ACC112 (cell line): ENCODE results near the gene MYL3.
A peak's percentile ranks its signal among the peaks of the same experiment; 100 is the strongest.

Source experiments
- H2AFZ ChIP-seq: fragments of 200-600 bp; sonication (generic); one replicate; pipeline ENCODE4 v1.6.0; 2017; ENCODE audit warnings: antibody characterized with exemption, low read length; ENCODE audit not compliant: unreplicated experiment
- H3K27ac ChIP-seq: fragments of 200-600 bp; sonication (generic); 2 replicates; pipeline ENCODE4 v1.5.1; 2014; ENCODE audit warnings: low read depth, mild to moderate bottlenecking, antibody characterized with exemption, low read length, moderate library complexity
- H3K27me3 ChIP-seq: fragments of 200-600 bp; sonication (generic); 2 replicates; pipeline ENCODE4 v1.6.1; 2014; ENCODE audit warnings: mild to moderate bottlenecking, antibody characterized with exemption, low read length, moderate library complexity, mixed read lengths; ENCODE audit not compliant: insufficient read depth
- H3K36me3 ChIP-seq: fragments of 200-600 bp; sonication (generic); 2 replicates; pipeline ENCODE4 v1.6.1; 2016; ENCODE audit warnings: mild to moderate bottlenecking, antibody characterized with exemption, low read length, moderate library complexity, mixed read lengths; ENCODE audit not compliant: insufficient read depth
- H3K4me1 ChIP-seq: fragments of 200-600 bp; sonication (generic); one replicate; pipeline ENCODE4 v1.6.1; 2016; ENCODE audit warnings: low read length, mixed read lengths; ENCODE audit not compliant: insufficient read depth, unreplicated experiment, control insufficient read depth
- H3K4me3 ChIP-seq: fragments of 200-600 bp; sonication (generic); 2 replicates; pipeline ENCODE4 v1.5.1; 2014; ENCODE audit warnings: mild to moderate bottlenecking, low read depth, low read length
- H3K79me2 ChIP-seq: fragments of 200-600 bp; sonication (generic); one replicate; pipeline ENCODE4 v1.6.0; 2016; ENCODE audit warnings: low read length; ENCODE audit not compliant: control insufficient read depth, unreplicated experiment, insufficient read depth

MYL3 gene

GRCh38 chr3:46892285-46893145 lies 29.3 kb upstream of the MYL3 start:
- Histone ChIP-seq H3K36me3 (no peaks in the 10 kb centered on the region), H3K27me3 (peaks cover 4% of the 10 kb centered on the region; the same call in 1 of the 2 replicates), H2AFZ (peak overlapping the region; percentile 16), H3K4me1 (peaks cover 12% of the 10 kb centered on the region), H3K27ac (no peak overlapping the region), H3K79me2 (no peaks in the 10 kb centered on the region), H3K4me3 (peak overlapping the region; percentile 70)

DNA sequence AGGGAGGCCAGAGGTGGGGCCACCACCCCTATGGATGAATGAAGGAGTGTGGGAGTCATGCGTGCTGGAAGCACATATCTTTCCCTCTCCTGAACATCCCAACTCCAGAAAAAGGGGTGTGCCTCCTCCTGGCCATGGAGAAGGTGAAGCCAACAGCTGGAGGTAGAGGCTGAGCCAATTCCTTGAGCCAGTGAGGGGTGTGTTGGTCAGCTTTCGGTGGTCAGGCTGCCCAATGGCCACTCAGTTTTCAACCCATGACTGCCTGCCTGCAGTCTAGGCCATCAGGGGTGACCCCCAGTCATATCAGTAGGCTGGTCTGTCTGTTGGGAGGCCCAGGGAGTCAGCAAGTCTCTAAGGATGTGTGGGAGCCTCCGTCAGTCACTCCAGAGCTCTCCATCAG lies 27.9 kb upstream of the MYL3 start:
- no peak overlapping the region for H2AFZ ChIP-seq
- no peaks in the 10 kb centered on the region for H3K36me3 ChIP-seq
- H3K79me2 ChIP-seq = no peaks in the 10 kb centered on the region
- no peak overlapping the region for H3K27ac ChIP-seq
- peaks cover 4% of the 10 kb centered on the region; the same call in 1 of the 2 replicates for H3K27me3 ChIP-seq
- H3K4me1 ChIP-seq = peaks cover 12% of the 10 kb centered on the region
- no peak overlapping the region for H3K4me3 ChIP-seq

DNA sequence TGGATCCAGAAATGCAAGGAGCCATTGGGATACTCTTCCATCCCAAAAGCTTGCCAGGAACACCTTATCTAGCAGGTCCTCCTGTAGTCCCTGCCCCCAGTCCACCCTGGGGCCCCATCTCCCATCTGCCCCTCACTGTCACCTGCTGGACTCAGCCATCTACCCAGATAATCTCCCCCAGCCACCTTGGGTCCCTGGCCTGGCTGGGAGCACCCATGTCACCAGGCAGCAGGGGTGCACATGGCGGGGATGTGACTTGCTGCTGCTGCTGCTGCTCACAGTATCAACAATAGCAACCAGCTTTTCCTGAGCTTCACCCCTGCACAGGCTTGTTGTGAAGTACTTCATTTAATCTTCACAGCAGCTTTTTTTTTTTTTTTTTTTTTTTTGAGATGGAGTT lies 26.9 kb upstream of the MYL3 start:
- Histone ChIP-seq H3K27ac (no peak overlapping the region), H3K27me3 (peaks cover 14% of the 10 kb centered on the region), H3K4me1 (peaks cover 12% of the 10 kb centered on the region), H3K36me3 (no peaks in the 10 kb centered on the region), H2AFZ (no peak overlapping the region), H3K4me3 (no peak overlapping the region), H3K79me2 (no peaks in the 10 kb centered on the region)

DNA sequence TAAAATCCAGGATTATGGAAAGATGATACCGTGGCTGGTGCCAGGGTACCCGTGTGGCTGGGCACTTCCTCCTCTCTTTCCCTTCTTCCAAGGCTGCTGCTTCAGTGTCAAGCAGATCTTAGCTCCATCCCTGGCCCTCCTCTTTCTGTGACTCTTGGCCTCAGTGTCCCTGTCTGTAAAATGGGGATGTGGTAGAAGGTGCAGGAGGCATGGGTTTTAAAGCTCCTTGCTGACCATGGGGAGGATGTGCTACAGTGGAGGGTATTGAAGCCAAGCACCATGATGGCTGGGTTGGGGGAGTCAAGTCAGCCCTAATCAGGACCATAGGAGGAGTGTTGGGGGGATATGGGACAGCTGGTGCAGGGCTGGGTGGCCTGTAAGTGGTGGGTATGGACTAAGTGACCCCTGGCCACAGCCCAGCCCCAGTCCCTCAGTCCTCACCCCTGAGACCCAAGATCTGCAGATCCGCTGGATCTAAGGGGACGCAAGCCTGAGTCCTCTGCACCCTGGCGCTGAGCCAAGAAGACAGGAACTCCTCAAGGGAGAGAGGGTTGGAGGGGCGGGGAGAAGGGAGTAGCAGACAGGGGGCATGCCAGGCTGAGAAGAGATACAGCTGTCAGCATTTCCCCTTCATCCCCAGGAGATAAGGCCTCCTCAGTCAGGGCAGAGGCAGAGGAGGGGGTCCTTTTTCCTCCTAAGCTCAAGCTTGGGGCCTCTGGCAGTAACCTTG lies 26.3 kb upstream of the MYL3 start:
- no peaks in the 10 kb centered on the region for H3K36me3 ChIP-seq
- H3K79me2 ChIP-seq = no peaks in the 10 kb centered on the region
- H3K27me3 ChIP-seq = peaks cover 18% of the 10 kb centered on the region
- no peak overlapping the region for H3K27ac ChIP-seq
- peaks cover 12% of the 10 kb centered on the region for H3K4me1 ChIP-seq
- H3K4me3 ChIP-seq = no peak overlapping the region
- H2AFZ ChIP-seq = no peak overlapping the region

- Histone ChIP-seq H3K27me3 (peaks cover 26% of the 10 kb centered on the region), H3K4me1 (peaks cover 12% of the 10 kb centered on the region), H3K36me3 (no peaks in the 10 kb centered on the region), H3K79me2 (no peaks in the 10 kb centered on the region), H3K27ac (no peak overlapping the region), H3K4me3 (no peak overlapping the region), H2AFZ (no peak overlapping the region)
Measured at GRCh38 chr3:46888705-46889104, 25.5 kb upstream of the MYL3 start.

DNA sequence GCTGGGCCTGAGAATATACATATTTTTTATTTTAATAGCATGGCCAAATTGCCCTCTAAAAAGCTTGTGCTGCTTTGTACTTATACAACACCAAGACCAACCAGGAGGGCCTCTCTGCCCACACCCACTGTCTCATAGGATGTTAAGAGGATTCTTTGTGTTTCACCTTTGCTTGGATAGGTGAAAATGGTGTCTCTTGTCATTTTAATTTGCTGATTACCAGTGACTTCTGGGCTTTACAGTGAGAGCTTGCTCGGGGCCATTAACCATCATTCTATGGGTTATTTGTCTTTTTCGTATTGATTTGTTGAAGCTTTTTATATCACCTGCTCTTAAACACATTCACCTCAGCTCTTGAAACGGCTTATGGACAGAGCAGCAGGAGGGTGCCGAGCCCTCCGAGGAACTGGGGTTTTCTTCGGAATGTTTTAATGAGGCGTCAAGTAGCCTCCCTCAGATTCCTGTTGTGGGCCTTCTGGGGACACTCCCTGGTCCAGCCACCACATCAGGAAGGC lies 24.8 kb upstream of the MYL3 start:
- Histone ChIP-seq H3K27me3 (peaks cover 31% of the 10 kb centered on the region), H3K4me3 (no peak overlapping the region), H3K79me2 (no peaks in the 10 kb centered on the region), H3K4me1 (peaks cover 5% of the 10 kb centered on the region), H3K36me3 (no peaks in the 10 kb centered on the region), H3K27ac (no peak overlapping the region), H2AFZ (no peak overlapping the region)

DNA sequence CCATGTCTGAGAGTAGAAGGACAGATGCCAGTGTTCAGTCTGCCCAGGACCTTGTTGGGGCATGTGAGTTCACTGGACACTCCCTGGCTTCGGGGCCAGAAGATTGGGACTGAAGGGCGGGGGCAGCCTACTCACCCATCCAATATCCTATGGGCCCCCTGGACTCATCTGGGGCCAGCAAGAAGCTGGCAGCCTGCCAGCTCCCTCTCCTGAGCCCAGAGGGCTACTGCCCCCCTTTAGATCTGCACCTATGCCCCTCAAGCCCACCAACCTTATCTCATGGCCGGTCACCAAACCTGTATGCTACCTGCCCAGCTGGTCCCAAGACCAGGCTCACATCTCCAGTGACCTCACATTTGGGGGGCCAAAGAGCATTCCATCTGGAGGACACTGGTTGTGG lies 22.4 kb upstream of the MYL3 start:
- H3K4me3 ChIP-seq = no peak overlapping the region
- no peaks in the 10 kb centered on the region for H3K4me1 ChIP-seq
- no peak overlapping the region for H2AFZ ChIP-seq
- H3K27me3 ChIP-seq = peaks cover 49% of the 10 kb centered on the region
- H3K27ac ChIP-seq = no peak overlapping the region
- no peaks in the 10 kb centered on the region for H3K36me3 ChIP-seq
- no peaks in the 10 kb centered on the region for H3K79me2 ChIP-seq

DNA sequence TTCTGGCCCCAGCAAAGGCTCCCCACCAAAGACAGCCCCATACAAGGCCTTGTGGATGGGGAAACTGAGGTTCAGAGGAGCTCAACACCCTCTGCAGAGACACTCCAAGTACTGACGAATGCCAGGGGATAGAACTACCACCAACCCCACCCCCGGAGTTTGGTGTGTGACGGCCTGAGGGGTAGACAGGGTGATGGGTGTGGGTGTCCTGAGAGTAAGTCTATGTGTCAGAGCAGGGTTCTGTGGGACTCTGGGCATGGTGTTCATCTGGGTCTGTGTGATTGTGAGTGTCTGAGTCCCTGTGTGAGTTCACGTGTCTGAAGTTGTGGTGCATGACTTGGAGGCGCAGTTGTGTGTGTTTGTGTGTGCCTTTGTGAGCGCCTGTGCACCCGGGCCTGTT lies 21.7 kb upstream of the MYL3 start:
- no peak overlapping the region for H3K27ac ChIP-seq
- no peak overlapping the region for H3K4me3 ChIP-seq
- no peaks in the 10 kb centered on the region for H3K79me2 ChIP-seq
- H2AFZ ChIP-seq = no peak overlapping the region
- H3K27me3 ChIP-seq = peaks cover 53% of the 10 kb centered on the region
- no peaks in the 10 kb centered on the region for H3K4me1 ChIP-seq
- no peaks in the 10 kb centered on the region for H3K36me3 ChIP-seq

DNA sequence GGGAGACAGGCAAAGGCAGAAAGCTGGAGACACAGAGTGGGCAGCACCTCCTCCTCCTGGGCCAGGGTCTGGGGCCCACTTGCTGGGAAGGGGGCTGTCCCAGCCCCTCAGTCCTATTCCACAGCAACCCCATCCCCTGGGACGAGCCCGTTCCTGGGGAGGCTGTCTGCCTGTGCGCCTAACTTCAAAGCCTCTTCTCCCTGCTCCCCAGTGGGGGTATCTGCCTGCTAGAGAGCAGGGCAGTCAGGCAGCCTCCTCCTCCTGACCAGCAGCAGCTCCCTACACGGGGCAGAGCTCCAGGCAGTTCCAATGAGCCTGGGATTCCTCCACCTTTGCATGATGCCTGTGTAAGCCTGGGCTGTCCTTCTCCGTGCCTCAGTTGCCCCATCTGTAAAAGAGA lies 21.2 kb upstream of the MYL3 start:
- H3K36me3 ChIP-seq = no peaks in the 10 kb centered on the region
- H3K4me1 ChIP-seq = no peaks in the 10 kb centered on the region
- peaks cover 53% of the 10 kb centered on the region for H3K27me3 ChIP-seq
- H2AFZ ChIP-seq = no peak overlapping the region
- H3K27ac ChIP-seq = no peak overlapping the region
- no peaks in the 10 kb centered on the region for H3K79me2 ChIP-seq
- no peak overlapping the region for H3K4me3 ChIP-seq

GRCh38 chr3:46883830-46884185 lies 20.6 kb upstream of the MYL3 start:
- Histone ChIP-seq H3K27me3 (peaks cover 53% of the 10 kb centered on the region), H3K4me1 (peaks cover 3% of the 10 kb centered on the region), H2AFZ (no peak overlapping the region), H3K79me2 (no peaks in the 10 kb centered on the region), H3K36me3 (no peaks in the 10 kb centered on the region), H3K4me3 (peak overlapping the region; percentile 56), H3K27ac (no peak overlapping the region)
